Natural killer cell (primary cell): Measurements from ENCODE around the gene PPP1R12B. TPM values are rescaled to one million over a fixed set of nuclear protein-coding genes. Genes with fewer than 3 reads are reported as not detected.
"Not testable (repeated sequence)": the region's sequence is repeated elsewhere in the genome, so short reads cannot be mapped to it uniquely, and the experiment has no call there.

Experiments
- ATAC-seq, 3 donors: fragments of 150-1000 bp in 2 of 3; fragments of 200-7000 bp in 1 of 3; cut with Tn5 transposase; 1 replicate in 1 of 3; 2 replicates in 2 of 3; pipeline ENCODE4 v1.10.0; 2021; ENCODE audit warnings: mild to moderate bottlenecking in 2 of 3, moderate library complexity in 2 of 3
- DNase-seq, 2 donors: peaks; one replicate each; pipeline versions ENCODE4 v3.0.0 to v3.0.0-alpha.2; 2013 to 2021; ENCODE audit warnings: mixed read lengths in 1 of 2
- H3K27ac ChIP-seq: one replicate; pipeline ENCODE4 v1.5.1; 2013; ENCODE audit warnings: mild to moderate bottlenecking, low read length
- H3K27me3 ChIP-seq: one replicate; pipeline ENCODE4 v1.6.1; 2013; ENCODE audit warnings: low read length; ENCODE audit not compliant: control insufficient read depth, insufficient read depth
- H3K36me3 ChIP-seq: one replicate; pipeline ENCODE4 v1.6.1; 2013; ENCODE audit warnings: low read length; ENCODE audit not compliant: control insufficient read depth, insufficient read depth
- H3K4me1 ChIP-seq: one replicate; pipeline ENCODE4 v1.6.1; 2013; ENCODE audit warnings: low read length; ENCODE audit not compliant: control insufficient read depth, insufficient read depth
- H3K4me3 ChIP-seq: one replicate; pipeline ENCODE4 v1.5.1; 2013; ENCODE audit warnings: low read length
- H3K9me3 ChIP-seq: one replicate; pipeline ENCODE4 v1.6.1; 2013; ENCODE audit warnings: low read length; ENCODE audit not compliant: control insufficient read depth, insufficient read depth
- H3K27ac Mint-ChIP-seq, 2 donors: one replicate each; pipeline ENCODE4 v1.8.0; 2022; ENCODE audit warnings: mild to moderate bottlenecking in 2 of 2, mixed read lengths in 2 of 2, moderate library complexity in 1 of 2
- H3K27me3 Mint-ChIP-seq, 2 donors: one replicate each; pipeline ENCODE4 v1.8.0; 2022; ENCODE audit warnings: low read depth in 2 of 2, mixed read lengths in 2 of 2
- H3K36me3 Mint-ChIP-seq: one replicate; pipeline ENCODE4 v1.8.0; 2022; ENCODE audit warnings: mixed read lengths
- H3K4me1 Mint-ChIP-seq, 2 donors: one replicate each; pipeline ENCODE4 v1.8.0; 2022; ENCODE audit warnings: mixed read lengths in 2 of 2
- H3K4me3 Mint-ChIP-seq: one replicate; pipeline ENCODE4 v1.8.0; 2022; ENCODE audit warnings: mild to moderate bottlenecking, moderate library complexity, mixed read lengths
- H3K9me3 Mint-ChIP-seq, 2 donors: one replicate each; pipeline ENCODE4 v1.8.0; 2022; ENCODE audit warnings: mixed read lengths in 2 of 2
- WGBS: methylation state at CpG from one replicate; pipeline ENCODE4 v1.1.7; 2013; ENCODE audit warnings: missing lambda C conversion rate; ENCODE audit not compliant: insufficient coverage; 5-methylcytosine and 5-hydroxymethylcytosine counted together
- intact Hi-C: fragments of 100-400 bp; cut with micrococcal nuclease; formaldehyde crosslinking; loops from one replicate; pipeline ENCODE4 v1.14.2; 2022
- total RNA-seq, 4 donors: library from RNA; stranded (reverse); fragments of 120-200 nt in 1 of 4; gene quantifications; one replicate each; pipeline versions ENCODE4 v1.2.3 to v1.2.4, GENCODE V29; 2013 to 2022
- TF ChIP-seq, protein P1 (sequence below): fragments of 200-600 bp; IDR thresholded peaks from one replicate; pipeline ENCODE4 v1.8.0; 2022; ENCODE audit warnings: antibody characterized with exemption

PPP1R12B gene
- total RNA-seq, 3 donors from 2014 or later (not counting 1 experiment from before 2014, with no cell fraction given), result 27.8 to 47.5 (median 46.5) TPM

DNA sequence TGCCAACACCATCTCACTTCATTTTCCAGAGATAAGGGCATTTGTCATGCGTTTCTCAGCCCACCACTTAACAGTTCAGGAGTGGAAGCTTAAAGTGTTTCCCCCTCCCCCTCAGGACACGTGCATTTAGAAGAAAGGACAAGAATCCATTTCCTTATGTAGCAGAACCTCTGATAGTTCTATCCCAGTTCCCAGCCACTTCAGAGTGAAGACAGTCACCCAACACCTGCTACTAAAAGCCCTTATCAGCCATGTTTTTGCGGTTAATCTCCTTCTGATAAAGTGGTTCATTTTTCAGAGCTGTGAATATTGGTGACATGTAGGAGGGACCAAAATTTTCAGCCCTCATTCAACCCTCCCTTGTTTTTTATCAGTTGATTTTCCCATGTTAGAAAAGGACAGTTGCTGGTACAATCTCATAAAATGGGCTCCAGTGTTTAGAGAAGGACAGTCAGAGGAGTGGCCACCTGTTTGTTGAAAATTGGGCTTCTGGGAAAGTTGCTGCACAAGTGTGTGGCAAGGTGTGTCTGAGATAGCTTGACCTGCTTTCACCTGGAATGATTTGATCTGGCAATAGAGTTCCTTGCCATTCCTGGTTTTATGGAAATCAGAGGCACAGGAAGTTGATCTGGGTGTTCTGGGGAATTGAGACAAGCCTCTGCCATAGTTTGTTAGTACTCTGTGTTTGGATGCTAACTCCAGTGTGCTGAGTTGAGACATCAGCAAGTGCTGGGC is 114.0 kb downstream of the PPP1R12B start:
- H3K4me1 ChIP-seq, result no peaks in the 10 kb centered on the region
- H3K4me3 ChIP-seq, result no peak overlapping the region
- H3K27ac ChIP-seq, result no peak overlapping the region
- no peak for DNase-seq
- TF ChIP-seq, protein P1, sequence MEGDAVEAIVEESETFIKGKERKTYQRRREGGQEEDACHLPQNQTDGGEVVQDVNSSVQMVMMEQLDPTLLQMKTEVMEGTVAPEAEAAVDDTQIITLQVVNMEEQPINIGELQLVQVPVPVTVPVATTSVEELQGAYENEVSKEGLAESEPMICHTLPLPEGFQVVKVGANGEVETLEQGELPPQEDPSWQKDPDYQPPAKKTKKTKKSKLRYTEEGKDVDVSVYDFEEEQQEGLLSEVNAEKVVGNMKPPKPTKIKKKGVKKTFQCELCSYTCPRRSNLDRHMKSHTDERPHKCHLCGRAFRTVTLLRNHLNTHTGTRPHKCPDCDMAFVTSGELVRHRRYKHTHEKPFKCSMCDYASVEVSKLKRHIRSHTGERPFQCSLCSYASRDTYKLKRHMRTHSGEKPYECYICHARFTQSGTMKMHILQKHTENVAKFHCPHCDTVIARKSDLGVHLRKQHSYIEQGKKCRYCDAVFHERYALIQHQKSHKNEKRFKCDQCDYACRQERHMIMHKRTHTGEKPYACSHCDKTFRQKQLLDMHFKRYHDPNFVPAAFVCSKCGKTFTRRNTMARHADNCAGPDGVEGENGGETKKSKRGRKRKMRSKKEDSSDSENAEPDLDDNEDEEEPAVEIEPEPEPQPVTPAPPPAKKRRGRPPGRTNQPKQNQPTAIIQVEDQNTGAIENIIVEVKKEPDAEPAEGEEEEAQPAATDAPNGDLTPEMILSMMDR, result no peak
- no peak for ATAC-seq
- H3K4me3 Mint-ChIP-seq, result no peak overlapping the region
- intact Hi-C loops, result no loop called here
- no peaks in the 10 kb centered on the region for H3K4me1 Mint-ChIP-seq
- H3K27ac Mint-ChIP-seq, result no peak overlapping the region
- H3K9me3 ChIP-seq, result no peaks in the 10 kb centered on the region
- 91% methylated on average over 2 of the region's 3 CpGs for WGBS
- no peaks in the 10 kb centered on the region for H3K36me3 ChIP-seq
- no peaks in the 10 kb centered on the region for H3K27me3 Mint-ChIP-seq
- H3K36me3 Mint-ChIP-seq, result no peaks in the 10 kb centered on the region
- no peaks in the 10 kb centered on the region for H3K27me3 ChIP-seq
- H3K9me3 Mint-ChIP-seq, result no peaks in the 10 kb centered on the region

DNA sequence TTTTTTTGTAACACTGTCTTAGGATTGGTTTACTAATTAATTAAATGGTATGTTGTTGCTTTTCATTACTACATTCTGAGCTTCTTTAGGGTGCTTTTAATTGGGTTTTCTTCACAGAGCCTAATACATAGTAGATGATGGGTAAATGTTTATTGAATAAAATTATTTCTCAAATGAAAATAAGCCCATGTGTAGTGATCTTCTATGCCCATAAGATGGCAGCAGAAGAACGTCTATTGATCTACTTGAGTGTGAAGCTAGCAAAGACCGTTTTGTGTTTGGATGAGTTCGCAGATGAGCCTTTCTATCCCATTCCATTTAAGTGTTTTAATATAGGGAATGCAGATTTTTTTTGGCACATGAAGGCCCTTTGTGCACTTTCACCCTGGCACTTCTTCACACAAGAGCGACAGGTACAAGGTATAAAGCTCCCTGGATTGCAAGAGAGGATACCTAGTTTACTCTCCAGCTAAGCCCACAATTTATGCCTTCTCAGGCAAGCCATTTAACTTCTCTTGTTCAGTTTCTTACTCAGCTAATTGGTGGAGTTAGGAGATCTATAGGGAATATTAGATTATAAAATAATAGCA is 115.7 kb downstream of the PPP1R12B start:
- H3K27me3 ChIP-seq, H3K4me3 ChIP-seq, H3K9me3 Mint-ChIP-seq, H3K9me3 ChIP-seq, H3K27me3 Mint-ChIP-seq, H3K4me1 ChIP-seq, H3K36me3 ChIP-seq, H3K36me3 Mint-ChIP-seq, H3K4me3 Mint-ChIP-seq, H3K4me1 Mint-ChIP-seq, H3K27ac ChIP-seq, H3K27ac Mint-ChIP-seq: not testable (repeated sequence)
- ATAC-seq (peak in 2 of 3 donors; percentile 60 to 75), DNase-seq (peak in 1 of 2 donors; percentile 23)
- WGBS, result 24% methylated on average over 2 of the region's 4 CpGs
- intact Hi-C loops, result loop anchor here (1.0 kb wide), 1 partner anchor 255 kb away; no protein-coding TSS in a partner anchor
- TF ChIP-seq, protein P1, result peak; percentile 60

DNA sequence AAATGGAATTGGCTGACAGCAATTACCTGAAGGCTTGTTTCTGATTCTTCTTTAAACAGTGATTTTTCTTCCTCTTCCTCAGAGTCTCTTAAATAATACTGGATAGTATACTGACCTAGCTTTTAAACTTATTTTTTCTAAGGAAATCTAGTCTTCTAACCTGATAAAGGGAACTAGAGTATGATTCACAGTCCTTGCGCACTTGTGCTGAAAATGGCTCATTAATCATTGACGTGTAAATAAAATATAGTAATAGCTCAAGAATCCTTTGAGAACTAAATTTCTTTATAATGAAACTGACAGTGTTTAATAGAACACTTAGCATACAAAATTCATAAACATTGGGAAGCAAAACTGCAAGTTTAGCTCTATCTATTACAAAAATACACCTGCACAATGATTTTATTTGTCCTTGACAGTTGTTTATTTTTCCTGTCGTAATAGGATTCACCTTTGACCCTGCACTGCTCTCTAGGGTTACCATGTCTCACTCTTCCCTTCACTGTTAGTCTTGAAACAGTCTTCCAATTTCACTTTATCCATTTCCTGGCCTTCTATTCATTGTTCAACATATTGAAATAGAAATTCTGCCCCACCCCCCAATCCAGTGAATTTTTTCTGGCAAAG is 117.3 kb downstream of the PPP1R12B start:
- H3K4me1 ChIP-seq, H3K27ac ChIP-seq, H3K36me3 ChIP-seq, H3K9me3 Mint-ChIP-seq, H3K4me3 ChIP-seq, H3K27me3 Mint-ChIP-seq, H3K4me1 Mint-ChIP-seq, H3K36me3 Mint-ChIP-seq, H3K4me3 Mint-ChIP-seq, DNase-seq, intact Hi-C loops, H3K27ac Mint-ChIP-seq, ATAC-seq, H3K9me3 ChIP-seq, H3K27me3 ChIP-seq: not testable (repeated sequence)
- WGBS, result 95% methylated on average over 1 of the region's 3 CpGs

DNA sequence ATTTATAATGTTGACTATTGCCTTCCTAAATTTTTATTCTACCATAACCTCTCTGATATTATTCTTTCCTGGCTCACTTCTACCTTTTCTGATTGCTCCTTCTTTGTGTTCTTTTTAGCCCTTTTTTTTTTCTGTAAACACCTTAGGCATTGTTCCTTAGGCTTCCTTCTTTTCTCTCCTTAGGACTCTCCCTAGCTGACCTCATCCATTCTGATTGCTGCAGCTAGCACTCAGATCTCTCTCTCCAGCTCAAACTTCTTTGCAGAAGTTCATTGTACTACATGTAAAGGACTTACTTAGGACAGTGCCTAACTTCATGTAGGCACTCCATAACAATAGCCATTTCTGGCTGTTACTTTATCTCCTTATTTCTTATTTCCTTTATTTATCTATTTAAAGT is 117.8 kb downstream of the PPP1R12B start:
- H3K36me3 Mint-ChIP-seq, H3K36me3 ChIP-seq, H3K4me3 ChIP-seq, H3K27me3 Mint-ChIP-seq, H3K4me1 ChIP-seq, H3K4me1 Mint-ChIP-seq, ATAC-seq, intact Hi-C loops, H3K4me3 Mint-ChIP-seq, H3K27ac Mint-ChIP-seq, H3K27me3 ChIP-seq, H3K9me3 Mint-ChIP-seq, H3K27ac ChIP-seq, DNase-seq, H3K9me3 ChIP-seq: not testable (repeated sequence)

DNA sequence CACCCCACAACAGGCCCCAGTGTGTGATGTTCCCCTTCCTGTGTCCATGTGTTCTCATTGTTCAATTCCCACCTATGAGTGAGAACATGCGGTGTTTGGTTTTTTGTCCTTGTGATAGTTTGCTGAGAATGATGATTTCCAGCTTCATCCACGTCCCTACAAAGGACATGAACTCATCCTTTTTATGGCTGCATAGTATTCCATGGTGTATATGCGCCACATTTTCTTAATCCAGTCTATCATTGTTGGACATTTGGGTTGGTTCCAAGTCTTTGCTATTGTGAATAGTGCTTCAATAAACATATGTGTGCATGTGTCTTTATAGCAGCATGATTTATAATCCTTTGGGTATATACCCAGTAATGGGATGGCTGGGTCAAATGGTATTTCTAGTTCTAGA is 118.9 kb downstream of the PPP1R12B start:
- H3K4me1 Mint-ChIP-seq, H3K27me3 ChIP-seq, H3K27ac Mint-ChIP-seq, H3K4me3 Mint-ChIP-seq, H3K27ac ChIP-seq, H3K9me3 ChIP-seq, intact Hi-C loops, H3K36me3 Mint-ChIP-seq, H3K4me1 ChIP-seq, H3K9me3 Mint-ChIP-seq, DNase-seq, ATAC-seq, H3K36me3 ChIP-seq, H3K4me3 ChIP-seq, H3K27me3 Mint-ChIP-seq: not testable (repeated sequence)
- no CpG with 5 or more reads among the region's 3 CpGs for whole genome bisulfite sequencing

DNA sequence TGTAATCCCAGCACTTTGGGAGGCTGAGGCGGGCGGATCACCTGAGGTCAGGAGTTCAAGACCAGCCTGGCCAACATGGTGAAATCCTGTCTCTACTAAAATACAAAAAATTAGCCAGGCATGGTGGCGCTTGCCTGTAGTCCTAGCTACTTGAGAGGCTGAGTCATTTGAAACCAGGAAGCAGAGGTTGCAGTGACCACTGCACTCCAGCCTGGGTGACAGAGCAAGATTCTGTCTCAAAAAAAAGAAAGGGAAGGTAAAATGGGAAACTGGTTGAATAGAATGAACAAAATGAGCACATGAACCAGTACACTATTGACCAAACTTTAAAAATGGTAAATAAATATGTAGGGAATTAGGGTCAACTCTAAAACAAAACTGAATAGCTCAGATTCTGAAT is 120.2 kb downstream of the PPP1R12B start:
- H3K27me3 Mint-ChIP-seq, H3K4me1 Mint-ChIP-seq, H3K36me3 Mint-ChIP-seq, H3K4me3 Mint-ChIP-seq, ATAC-seq, H3K36me3 ChIP-seq, H3K9me3 Mint-ChIP-seq, H3K4me1 ChIP-seq, H3K27me3 ChIP-seq, intact Hi-C loops, H3K9me3 ChIP-seq, H3K27ac ChIP-seq, H3K27ac Mint-ChIP-seq, H3K4me3 ChIP-seq, DNase-seq: not testable (repeated sequence)
- 96% methylated on average over 3 of the region's 3 CpGs for WGBS
